SJSA1 (cell line): Measurements from ENCODE around the gene HEXA. TPM values are rescaled to one million over a fixed set of nuclear protein-coding genes. Genes with fewer than 3 reads are reported as not detected.

Source experiments
- DNase-seq, 2 experiments: peaks; one replicate each; pipeline ENCODE4 v3.0.0-alpha.2; 2015 to 2020; ENCODE audit warnings: low spot score in 2 of 2, low read depth in 1 of 2
- H3K27ac ChIP-seq: fragments of 250-450 bp; sonication (Bioruptor Pico); 2 replicates; pipeline ENCODE4 v1.5.1; 2020; ENCODE audit warnings: mild to moderate bottlenecking, moderate library complexity
- H3K27me3 ChIP-seq: fragments of 250-450 bp; sonication (Bioruptor Pico); replicated peaks from 2 replicates; pipeline ENCODE4 v1.5.1; 2020; ENCODE audit warnings: mild to moderate bottlenecking, moderate library complexity
- H3K36me3 ChIP-seq: fragments of 250-450 bp; sonication (Bioruptor Pico); 2 replicates; pipeline ENCODE4 v1.5.1; 2020; ENCODE audit warnings: mild to moderate bottlenecking
- H3K4me1 ChIP-seq: fragments of 250-450 bp; sonication (Bioruptor Pico); replicated peaks from 2 replicates; pipeline ENCODE4 v1.6.1; 2021; ENCODE audit warnings: mild to moderate bottlenecking
- H3K4me3 ChIP-seq: fragments of 250-450 bp; sonication (Bioruptor Pico); 2 replicates; pipeline ENCODE4 v1.5.1; 2020; ENCODE audit warnings: mild to moderate bottlenecking
- H3K9me3 ChIP-seq: fragments of 250-450 bp; sonication (Bioruptor Pico); replicated peaks from 2 replicates; pipeline ENCODE4 v1.5.1; 2020; ENCODE audit warnings: mild to moderate bottlenecking
- total RNA-seq: library from RNA; depleted of rRNA; stranded (reverse); fragments of >200 nt; shearing (Covaris generic); gene quantifications from 2 replicates; pipeline ENCODE4 v1.2.3, GENCODE V29; 2014; rRNA removed

HEXA gene
- total RNA-seq, 1 experiment from 2014 or later = 90.0 TPM

DNA sequence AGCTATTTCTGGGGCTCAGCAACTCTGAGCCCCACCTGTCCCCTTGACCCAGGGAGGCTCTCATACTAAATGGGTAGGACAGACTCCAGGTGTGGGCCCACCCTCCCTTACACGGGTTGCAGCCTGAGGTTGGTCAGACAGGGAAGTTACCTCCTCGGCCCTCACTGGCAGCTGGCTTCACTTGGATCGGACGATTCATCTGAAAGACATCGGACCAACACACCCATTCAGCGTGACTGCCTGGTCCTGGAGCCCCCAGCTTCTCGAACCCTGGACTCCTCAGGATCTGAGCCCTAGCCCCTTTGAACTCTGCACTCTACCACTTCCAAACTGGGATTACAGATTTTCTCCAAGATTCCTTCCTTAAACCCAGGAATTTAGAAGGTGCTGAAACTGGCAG is 71.2 kb downstream of the HEXA start:
- no peak for DNase-seq
- no peaks in the 10 kb centered on the region for H3K9me3 ChIP-seq
- H3K36me3 ChIP-seq = no peaks in the 10 kb centered on the region
- H3K27ac ChIP-seq = no peak overlapping the region
- no peaks in the 10 kb centered on the region for H3K27me3 ChIP-seq
- H3K4me3 ChIP-seq = no peak overlapping the region
- H3K4me1 ChIP-seq = 0 out of 2 replicates have a peak, but pooled peaks cover 6% of the 10 kb centered on the region

- no peaks in the 10 kb centered on the region for H3K9me3 ChIP-seq
- DNase-seq = no peak
These were observed 72.9 kb downstream of the HEXA start for GRCh38 chr15:72302955-72303354.

More at GRCh38 chr15:72302955-72303354, 72.9 kb downstream of the HEXA start:
- 0 out of 2 replicates have a peak, but pooled peaks cover 6% of the 10 kb centered on the region for H3K4me1 ChIP-seq
- H3K4me3 ChIP-seq = no peak overlapping the region
- H3K27me3 ChIP-seq = peaks cover under 1% of the 10 kb centered on the region
- no peaks in the 10 kb centered on the region for H3K36me3 ChIP-seq
- H3K27ac ChIP-seq = no peak overlapping the region

Other genes with a start within 250 kb of the HEXA start
- 0.16 TPM in 1 of 2 replicates, not detected in the other for gene GRAMD2A, start 178.2 kb downstream of the HEXA start, total RNA-seq
- gene PKM, start 144.8 kb downstream of the HEXA start, total RNA-seq = 1,365 and 1,516 TPM in 2 replicates
- 18.8 and 35.6 TPM in 2 replicates for gene PARP6, start 103.5 kb downstream of the HEXA start, total RNA-seq
- gene CELF6, start 55.9 kb downstream of the HEXA start, total RNA-seq = 0.08 TPM in 1 of 2 replicates, not detected in the other
- not detected in 2 replicates for gene TMEM202, start 22.3 kb upstream of the HEXA start, total RNA-seq
- 27.8 and 36.6 TPM in 2 replicates for gene ARIH1, start 98.3 kb upstream of the HEXA start, total RNA-seq